OCI-LY7 (cell line): ENCODE data around the gene JUNB. TPM values are rescaled to one million over a fixed set of nuclear protein-coding genes. Genes with fewer than 3 reads are reported as not detected.

ENCODE experiments used
- BruUV-seq: library from RNA; stranded (reverse); fragments of 400-500 nt; replicated peaks from 2 replicates; lab custom pipeline; 2021; lab: Mats Ljungman, UMichigan
- CTCF ChIA-PET: fragments of 300-600 bp; sonication (Branson Sonifier 250); formaldehyde crosslinking; loops from one replicate; lab custom pipeline; 2022; ENCODE audit warnings: antibody characterized with exemption; ENCODE audit not compliant: unreplicated experiment; lab: Charles Lee
- POLR2A ChIA-PET: fragments of 300-600 bp; sonication (Branson Sonifier 250); formaldehyde crosslinking; loops from one replicate; lab custom pipeline; 2022; ENCODE audit warnings: antibody characterized with exemption; lab: Charles Lee
- DNase-seq: peaks from one replicate; pipeline ENCODE4 v3.0.0-alpha.2; 2015; ENCODE audit warnings: low spot score
- H2AFZ ChIP-seq: fragments of 200-600 bp; sonication (generic), shearing (Covaris generic); 2 replicates; pipeline ENCODE4 v1.6.1; 2014; ENCODE audit warnings: mild to moderate bottlenecking, antibody characterized with exemption, low read length, moderate library complexity
- H3K27ac ChIP-seq: fragments of 200-600 bp; sonication (generic); 2 replicates; pipeline ENCODE4 v1.5.1; 2014; ENCODE audit warnings: mixed run types, low read depth, mild to moderate bottlenecking, moderate library complexity, low read length, inconsistent platforms; ENCODE audit not compliant: poor library complexity, severe bottlenecking
- H3K36me3 ChIP-seq: fragments of 200-600 bp; sonication (generic); 2 replicates; pipeline ENCODE4 v1.6.1; 2014; ENCODE audit warnings: mild to moderate bottlenecking, antibody characterized with exemption, low read length, moderate library complexity, mixed read lengths; ENCODE audit not compliant: insufficient read depth
- H3K4me1 ChIP-seq: fragments of 200-600 bp; sonication (generic); 2 replicates; pipeline ENCODE4 v1.5.1; 2014; ENCODE audit warnings: mild to moderate bottlenecking, low read length; ENCODE audit not compliant: insufficient read depth, poor library complexity, severe bottlenecking
- H3K4me2 ChIP-seq: fragments of 200-600 bp; sonication (generic); 2 replicates; pipeline ENCODE4 v1.6.1; 2014; ENCODE audit warnings: mild to moderate bottlenecking, low read length
- H3K4me3 ChIP-seq: fragments of 200-600 bp; sonication (generic); 2 replicates; pipeline ENCODE4 v1.5.1; 2014; ENCODE audit warnings: mild to moderate bottlenecking, low read depth, low read length; ENCODE audit not compliant: poor library complexity, severe bottlenecking
- H3K79me2 ChIP-seq: fragments of 200-600 bp; sonication (generic); 2 replicates; pipeline ENCODE4 v1.6.1; 2016; ENCODE audit warnings: low read depth, mild to moderate bottlenecking, low read length, moderate library complexity, mixed read lengths; ENCODE audit not compliant: insufficient read depth
- H3K9me2 ChIP-seq: fragments of 200-600 bp; sonication (generic); 2 replicates; pipeline ENCODE4 v1.6.1; 2016; ENCODE audit warnings: mild to moderate bottlenecking, low read length, mixed read lengths; ENCODE audit not compliant: insufficient read depth
- H3K9me3 ChIP-seq: fragments of 200-600 bp; sonication (generic); 2 replicates; pipeline ENCODE4 v1.6.1; 2014; ENCODE audit warnings: mild to moderate bottlenecking, mixed run types, low read length, mixed read lengths
- H4K20me1 ChIP-seq: fragments of 200-600 bp; sonication (generic); 2 replicates; pipeline ENCODE4 v1.6.1; 2014; ENCODE audit warnings: mild to moderate bottlenecking, antibody characterized with exemption, low read length, moderate library complexity, mixed read lengths; ENCODE audit not compliant: insufficient read depth
- CTCF ChIP-seq: fragments of 200-600 bp; sonication (generic); conservative IDR thresholded peaks from 2 replicates; pipeline ENCODE4 v1.5.1; 2014; ENCODE audit warnings: mild to moderate bottlenecking, antibody characterized with exemption, low read length, moderate library complexity, mixed read lengths
- EZH2phosphoT487 ChIP-seq: fragments of 200-600 bp; sonication (generic); IDR thresholded peaks from 2 replicates; pipeline ENCODE4 v1.6.1; 2018; ENCODE audit warnings: low read depth, borderline replicate concordance, mild to moderate bottlenecking, mixed run types, antibody characterized with exemption, low read length, moderate library complexity, mixed read lengths
- intact Hi-C: fragments of 100-400 bp; cut with micrococcal nuclease; formaldehyde crosslinking; loops from one replicate; pipeline ENCODE4 v1.10.0; 2022; ENCODE audit not compliant: unreplicated experiment
- total RNA-seq, 2 experiments: library from RNA; depleted of rRNA in 1 of 2; stranded (reverse); fragments of >200 nt in 1 of 2; shearing (Covaris generic) in 1 of 2; gene quantifications; 2 replicates each; pipeline ENCODE4 v1.2.3, GENCODE V29; 2014 to 2022

Gene JUNB
- total RNA-seq, 2 experiments from 2014 or later: 31.8 to 45.5 TPM

- no peaks in the 10 kb centered on the region for H3K79me2 ChIP-seq
- intact Hi-C loops: no loop called here
- H3K9me3 ChIP-seq: no peaks in the 10 kb centered on the region
- H3K4me1 ChIP-seq: no peaks in the 10 kb centered on the region
- ChIA-PET CTCF (no interaction called here), POLR2A (interaction anchor here (0.6 kb wide), 1 partner anchor 135 kb away, joined by 7 read pairs; no protein-coding TSS in a partner anchor)
- no peak overlapping the region for H3K4me3 ChIP-seq
- no peak overlapping the region for H3K27ac ChIP-seq
- H4K20me1 ChIP-seq: no peaks in the 10 kb centered on the region
- H2AFZ ChIP-seq: no peak overlapping the region
- H3K9me2 ChIP-seq: no peaks in the 10 kb centered on the region
- TF ChIP-seq EZH2phosphoT487 (no peak), CTCF (no peak)
- no peaks in the 10 kb centered on the region for H3K36me3 ChIP-seq
- no TSS peak for BruUV-seq
- no peak overlapping the region for H3K4me2 ChIP-seq
- no peak for DNase-seq
Measured at GRCh38 chr19:12821761-12822160, 30.5 kb downstream of the JUNB start.

- no peaks in the 10 kb centered on the region for H4K20me1 ChIP-seq
- ChIA-PET CTCF (no interaction called here), POLR2A (no interaction called here)
- intact Hi-C loops: no loop called here
- BruUV-seq: no TSS peak
- H3K36me3 ChIP-seq: no peaks in the 10 kb centered on the region
- no peaks in the 10 kb centered on the region for H3K9me3 ChIP-seq
- no peak overlapping the region for H3K4me3 ChIP-seq
- H2AFZ ChIP-seq: no peak overlapping the region
- H3K4me2 ChIP-seq: no peak overlapping the region
- no peaks in the 10 kb centered on the region for H3K79me2 ChIP-seq
- H3K27ac ChIP-seq: no peak overlapping the region
- H3K9me2 ChIP-seq: no peaks in the 10 kb centered on the region
- DNase-seq: no peak
- no peaks in the 10 kb centered on the region for H3K4me1 ChIP-seq
- TF ChIP-seq EZH2phosphoT487 (no peak), CTCF (no peak)
Measured at GRCh38 chr19:12825254-12826131, 34.2 kb downstream of the JUNB start.

- Histone ChIP-seq H3K79me2 (no peaks in the 10 kb centered on the region), H2AFZ (no peak overlapping the region), H3K4me1 (peaks cover 8% of the 10 kb centered on the region), H3K9me2 (no peaks in the 10 kb centered on the region), H3K36me3 (no peaks in the 10 kb centered on the region), H3K27ac (no peak overlapping the region), H3K4me3 (no peak overlapping the region), H4K20me1 (no peaks in the 10 kb centered on the region), H3K4me2 (peak overlapping the region; percentile 33), H3K9me3 (no peaks in the 10 kb centered on the region)
- peak; percentile 58 for DNase-seq
- BruUV-seq: no TSS peak
- ChIA-PET CTCF (interaction anchor here (0.7 kb wide), 1 partner anchor 19 kb away, joined by 4 read pairs; no protein-coding TSS in a partner anchor), POLR2A (interaction anchor here (0.8 kb wide), 1 partner anchor 15 kb away, joined by 3 read pairs; no protein-coding TSS in a partner anchor)
- intact Hi-C loops: no loop called here
- no peak for TF ChIP-seq EZH2phosphoT487
- no peak for TF ChIP-seq CTCF
Measured at GRCh38 chr19:12828494-12828893, 37.2 kb downstream of the JUNB start.
